Measurements from ENCODE around the gene EIF2S2. TPM values are rescaled to one million over a fixed set of nuclear protein-coding genes. Genes with fewer than 3 reads are reported as not detected.
A peak's percentile ranks its signal among the peaks of the same experiment; 100 is the strongest.

Gene EIF2S2
- total RNA-seq, 2 experiments from 2014 or later, result 21.8 to 23.2 TPM

DNA sequence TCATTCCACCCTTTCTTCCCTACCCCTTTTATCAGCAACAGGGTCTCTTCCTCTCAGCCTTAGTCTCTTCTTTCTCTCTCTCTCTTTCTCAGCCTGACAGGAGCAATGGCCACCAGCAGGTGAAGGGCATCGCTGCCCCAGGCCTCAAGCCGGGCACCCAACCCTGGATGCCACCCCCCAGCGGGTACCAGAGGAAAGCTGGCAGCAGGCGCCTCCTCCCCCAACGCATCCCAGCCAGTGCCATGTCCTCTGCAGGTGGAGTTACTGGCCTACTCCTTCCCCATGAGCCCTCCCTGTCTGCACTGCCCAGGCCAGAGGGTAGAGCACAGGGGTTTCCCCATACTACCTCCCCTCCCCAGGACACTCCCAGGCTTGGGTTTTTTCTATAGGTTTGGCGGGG, 32.2 kb downstream of the EIF2S2 start:
- H3K4me3 Mint-ChIP-seq, result no peak overlapping the region
- H3K36me3 Mint-ChIP-seq (ENCODE audit: low read depth), result peaks cover 95% of the 10 kb centered on the region
- H3K27ac ChIP-seq (ENCODE audit: low read depth in 1 of 2, low read length in 2 of 2), result no peak overlapping the region
- H3K4me1 Mint-ChIP-seq (ENCODE audit: low read depth), result peaks cover 13% of the 10 kb centered on the region
- no peaks in the 10 kb centered on the region for H3K27me3 Mint-ChIP-seq
- ATAC-seq (ENCODE audit: poor library complexity) (no peak), DNase-seq (no peak)
- TF ChIP-seq, protein P1, sequence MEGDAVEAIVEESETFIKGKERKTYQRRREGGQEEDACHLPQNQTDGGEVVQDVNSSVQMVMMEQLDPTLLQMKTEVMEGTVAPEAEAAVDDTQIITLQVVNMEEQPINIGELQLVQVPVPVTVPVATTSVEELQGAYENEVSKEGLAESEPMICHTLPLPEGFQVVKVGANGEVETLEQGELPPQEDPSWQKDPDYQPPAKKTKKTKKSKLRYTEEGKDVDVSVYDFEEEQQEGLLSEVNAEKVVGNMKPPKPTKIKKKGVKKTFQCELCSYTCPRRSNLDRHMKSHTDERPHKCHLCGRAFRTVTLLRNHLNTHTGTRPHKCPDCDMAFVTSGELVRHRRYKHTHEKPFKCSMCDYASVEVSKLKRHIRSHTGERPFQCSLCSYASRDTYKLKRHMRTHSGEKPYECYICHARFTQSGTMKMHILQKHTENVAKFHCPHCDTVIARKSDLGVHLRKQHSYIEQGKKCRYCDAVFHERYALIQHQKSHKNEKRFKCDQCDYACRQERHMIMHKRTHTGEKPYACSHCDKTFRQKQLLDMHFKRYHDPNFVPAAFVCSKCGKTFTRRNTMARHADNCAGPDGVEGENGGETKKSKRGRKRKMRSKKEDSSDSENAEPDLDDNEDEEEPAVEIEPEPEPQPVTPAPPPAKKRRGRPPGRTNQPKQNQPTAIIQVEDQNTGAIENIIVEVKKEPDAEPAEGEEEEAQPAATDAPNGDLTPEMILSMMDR (IDR thresholded peaks at IDR 0.05), result no peak
- H3K27ac Mint-ChIP-seq, result peak overlapping the region; percentile 25
- H3K27me3 ChIP-seq (ENCODE audit: control insufficient read depth in 1 of 2, insufficient read depth in 2 of 2, low read length in 2 of 2), result no peaks in the 10 kb centered on the region
- ChIA-PET CTCF (interaction anchor here (1.2 kb wide), 1 partner anchor 10 kb away, joined by 4 read pairs; no protein-coding TSS in a partner anchor), POLR2A (no interaction called here)
- peaks cover 93% of the 10 kb centered on the region for H3K36me3 ChIP-seq (ENCODE audit: insufficient read depth, low read length)
- H3K9me3 ChIP-seq (ENCODE audit: control insufficient read depth in 1 of 2, insufficient read depth in 1 of 2, low read length in 2 of 2), result no peaks in the 10 kb centered on the region
- H3K4me1 ChIP-seq (ENCODE audit: insufficient read depth, low read length), result peaks cover 10% of the 10 kb centered on the region
- no peak overlapping the region for H3K4me3 ChIP-seq (ENCODE audit: low read length)
- intact Hi-C loops (cut with DNase I, micrococcal nuclease), result no loop called here
- H3K9me3 Mint-ChIP-seq, result no peaks in the 10 kb centered on the region

DNA sequence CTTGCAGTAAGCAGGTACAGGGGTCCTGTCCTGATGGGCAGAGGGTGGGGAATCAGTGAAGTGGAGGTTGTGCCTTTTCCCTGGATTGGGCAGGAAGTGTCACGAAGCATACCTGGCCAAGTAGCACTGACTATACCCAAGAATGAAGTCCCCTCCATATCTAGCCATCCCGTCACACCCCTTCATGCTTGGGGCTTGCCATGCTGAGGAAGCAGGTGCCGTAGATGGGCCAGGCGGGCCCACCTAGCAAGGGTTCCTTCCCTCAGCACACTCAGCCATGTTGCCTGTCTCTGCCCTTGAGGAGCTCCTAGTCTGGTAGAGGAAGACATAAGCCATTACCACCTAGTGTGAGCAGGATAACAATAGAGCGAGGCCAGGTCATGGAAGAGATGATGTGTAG, 33.5 kb downstream of the EIF2S2 start:
- H3K4me1 Mint-ChIP-seq (ENCODE audit: low read depth), result peaks cover 2% of the 10 kb centered on the region
- H3K9me3 Mint-ChIP-seq, result no peaks in the 10 kb centered on the region
- H3K36me3 ChIP-seq (ENCODE audit: insufficient read depth, low read length), result peaks cover 93% of the 10 kb centered on the region
- ChIA-PET CTCF (interaction anchor here (1.2 kb wide), 1 partner anchor 9 kb away, joined by 4 read pairs; no protein-coding TSS in a partner anchor), POLR2A (interaction anchor here (1.1 kb wide), 1 partner anchor 229 kb away, joined by 4 read pairs; no protein-coding TSS in a partner anchor)
- H3K9me3 ChIP-seq (ENCODE audit: control insufficient read depth in 1 of 2, insufficient read depth in 1 of 2, low read length in 2 of 2), result no peaks in the 10 kb centered on the region
- ATAC-seq (ENCODE audit: poor library complexity) (no peak), DNase-seq (no peak)
- peaks cover 93% of the 10 kb centered on the region for H3K36me3 Mint-ChIP-seq (ENCODE audit: low read depth)
- no peaks in the 10 kb centered on the region for H3K27me3 ChIP-seq (ENCODE audit: control insufficient read depth in 1 of 2, insufficient read depth in 2 of 2, low read length in 2 of 2)
- H3K4me3 ChIP-seq (ENCODE audit: low read length), result no peak overlapping the region
- H3K27ac ChIP-seq (ENCODE audit: low read depth in 1 of 2, low read length in 2 of 2), result no peak overlapping the region
- peaks cover 8% of the 10 kb centered on the region for H3K4me1 ChIP-seq (ENCODE audit: insufficient read depth, low read length)
- intact Hi-C loops (cut with DNase I, micrococcal nuclease), result no loop called here
- TF ChIP-seq, protein P1 (IDR thresholded peaks at IDR 0.05), result no peak
- H3K27ac Mint-ChIP-seq, result peak overlapping the region; percentile 25
- no peaks in the 10 kb centered on the region for H3K27me3 Mint-ChIP-seq
- no peak overlapping the region for H3K4me3 Mint-ChIP-seq

DNA sequence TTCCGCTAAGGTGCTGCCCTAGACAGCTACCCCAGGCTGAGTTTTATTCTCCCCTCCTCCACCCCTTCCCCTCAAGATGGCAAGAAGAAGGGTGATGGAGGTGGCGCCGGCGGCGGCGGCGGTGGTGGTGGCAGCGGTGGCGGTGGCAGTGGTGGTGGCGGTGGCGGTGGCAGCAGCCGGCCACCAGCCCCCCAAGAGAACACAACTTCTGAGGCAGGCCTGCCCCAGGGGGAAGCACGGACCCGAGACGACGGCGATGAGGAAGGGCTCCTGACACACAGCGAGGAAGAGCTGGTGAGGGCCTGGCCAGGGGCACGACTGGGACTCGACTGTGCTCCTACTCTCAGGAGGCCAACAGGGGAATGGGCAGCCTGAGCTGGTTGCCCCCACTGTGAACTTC, 35.1 kb downstream of the EIF2S2 start:
- peaks cover 97% of the 10 kb centered on the region for H3K36me3 ChIP-seq (ENCODE audit: insufficient read depth, low read length)
- intact Hi-C loops (cut with DNase I, micrococcal nuclease), result no loop called here
- H3K27ac ChIP-seq (ENCODE audit: low read depth in 1 of 2, low read length in 2 of 2), result no peak overlapping the region
- no peak for DNase-seq
- H3K27me3 ChIP-seq (ENCODE audit: control insufficient read depth in 1 of 2, insufficient read depth in 2 of 2, low read length in 2 of 2), result no peaks in the 10 kb centered on the region
- Mint-ChIP-seq H3K27me3 (no peaks in the 10 kb centered on the region), H3K9me3 (no peaks in the 10 kb centered on the region), H3K36me3 (ENCODE audit: low read depth) (peaks cover 93% of the 10 kb centered on the region), H3K4me3 (no peak overlapping the region), H3K27ac (no peak overlapping the region), H3K4me1 (ENCODE audit: low read depth) (peaks cover 7% of the 10 kb centered on the region)
- TF ChIP-seq, protein P1 (IDR thresholded peaks at IDR 0.05), result no peak
- no peaks in the 10 kb centered on the region for H3K9me3 ChIP-seq (ENCODE audit: control insufficient read depth in 1 of 2, insufficient read depth in 1 of 2, low read length in 2 of 2)
- ATAC-seq (ENCODE audit: poor library complexity), result no peak
- ChIA-PET CTCF (interaction anchor here (1.8 kb wide), 1 partner anchor 52 kb away, joined by 4 read pairs; no protein-coding TSS in a partner anchor), POLR2A (no interaction called here)
- peaks cover 3% of the 10 kb centered on the region for H3K4me1 ChIP-seq (ENCODE audit: insufficient read depth, low read length)
- H3K4me3 ChIP-seq (ENCODE audit: low read length), result no peak overlapping the region

Data from CD4-positive, alpha-beta T cell (primary cell).